NCI-H748 treated with DMSO at 0.1 percent for 48 hours (cell line): Measurements from ENCODE around the gene FBXO34.

Source experiments
- DNase-seq: peaks from one replicate; lab custom pipeline; 2025; lab: John Stamatoyannopoulos, UW

FBXO34 gene, protein sequence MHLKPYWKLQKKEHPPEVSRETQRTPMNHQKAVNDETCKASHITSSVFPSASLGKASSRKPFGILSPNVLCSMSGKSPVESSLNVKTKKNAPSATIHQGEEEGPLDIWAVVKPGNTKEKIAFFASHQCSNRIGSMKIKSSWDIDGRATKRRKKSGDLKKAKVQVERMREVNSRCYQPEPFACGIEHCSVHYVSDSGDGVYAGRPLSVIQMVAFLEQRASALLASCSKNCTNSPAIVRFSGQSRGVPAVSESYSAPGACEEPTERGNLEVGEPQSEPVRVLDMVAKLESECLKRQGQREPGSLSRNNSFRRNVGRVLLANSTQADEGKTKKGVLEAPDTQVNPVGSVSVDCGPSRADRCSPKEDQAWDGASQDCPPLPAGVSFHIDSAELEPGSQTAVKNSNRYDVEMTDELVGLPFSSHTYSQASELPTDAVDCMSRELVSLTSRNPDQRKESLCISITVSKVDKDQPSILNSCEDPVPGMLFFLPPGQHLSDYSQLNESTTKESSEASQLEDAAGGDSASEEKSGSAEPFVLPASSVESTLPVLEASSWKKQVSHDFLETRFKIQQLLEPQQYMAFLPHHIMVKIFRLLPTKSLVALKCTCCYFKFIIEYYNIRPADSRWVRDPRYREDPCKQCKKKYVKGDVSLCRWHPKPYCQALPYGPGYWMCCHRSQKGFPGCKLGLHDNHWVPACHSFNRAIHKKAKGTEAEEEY

DNA sequence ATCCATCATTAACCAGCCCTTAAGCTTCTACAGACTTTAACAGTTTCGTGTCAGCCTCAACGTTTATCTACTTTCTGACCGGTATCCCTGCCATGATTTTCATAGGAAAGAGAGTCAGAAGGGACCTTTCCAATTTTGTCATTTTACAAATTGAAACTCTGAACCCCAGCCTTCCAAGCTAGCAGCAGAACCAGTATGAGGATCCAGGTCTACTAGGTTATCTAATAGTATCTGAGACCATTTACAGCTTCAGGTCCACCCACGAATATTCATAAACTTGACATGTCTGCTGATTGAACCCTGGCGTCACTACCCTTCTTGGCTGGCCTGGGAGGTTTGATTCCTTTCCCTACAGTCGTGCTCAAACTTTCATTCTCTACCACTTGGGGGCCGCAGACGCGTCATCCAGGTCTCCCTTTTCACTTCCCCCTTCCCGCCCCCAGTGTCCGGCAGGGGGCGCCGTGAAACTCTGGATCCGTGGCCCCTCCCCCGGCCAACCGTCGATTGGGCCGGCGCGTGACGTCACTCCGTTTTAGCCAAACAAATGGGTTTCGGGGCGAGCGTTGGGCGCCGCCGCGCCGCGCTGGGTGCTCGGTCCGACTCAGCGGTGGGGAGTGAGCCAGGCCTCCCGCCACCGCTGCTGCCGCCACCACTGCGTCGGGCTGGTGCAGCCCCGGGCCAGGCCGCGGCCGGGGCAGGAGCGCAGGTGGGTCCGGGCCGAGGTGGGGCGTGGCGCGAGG lies at the start of gene FBXO34:
Gene FBXO34, plus strand, starts transcription at position 590 of the 740 bp plus-strand sequence. CDS start 78,970 bp downstream, outside the sequence.
- peak; percentile 94 for DNase-seq

DNA sequence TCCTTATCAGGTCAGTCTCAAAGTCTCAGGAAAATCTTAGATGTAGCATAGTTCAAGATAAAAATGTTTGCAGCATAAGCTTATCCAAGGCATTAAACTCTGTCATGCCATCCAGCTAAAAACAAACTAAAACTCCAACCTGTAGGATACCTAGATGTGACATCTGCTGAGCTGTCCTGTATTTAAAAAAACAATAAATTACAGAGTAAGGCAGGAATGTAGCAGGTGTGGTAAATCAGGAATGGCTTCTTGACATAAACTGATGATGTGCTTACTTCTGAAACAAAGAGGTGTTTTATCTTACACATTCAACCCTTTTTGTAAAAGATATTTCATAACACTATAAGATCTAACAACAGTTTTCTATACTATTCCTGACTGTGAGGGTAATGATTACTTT lies 49.3 kb upstream of the FBXO34 start:
- no peak for DNase-seq

DNA sequence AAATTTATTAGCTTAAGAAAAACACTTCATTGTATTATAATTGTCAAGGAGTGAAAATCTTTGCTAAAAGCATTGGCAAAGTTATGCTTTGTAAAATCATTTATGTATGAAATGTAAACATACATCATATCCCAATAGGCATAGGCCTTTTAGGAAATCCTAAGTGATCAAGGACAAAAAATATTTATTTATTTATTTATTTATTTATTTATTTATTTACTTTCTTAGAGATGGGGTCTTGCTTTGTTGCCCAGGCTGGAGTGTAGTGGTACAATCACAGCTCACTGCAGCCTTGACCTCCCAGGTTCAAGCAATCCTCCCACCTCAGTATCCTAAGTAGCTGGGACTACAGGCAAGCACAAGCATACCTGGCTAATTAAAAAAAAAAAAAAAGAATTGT lies 47.9 kb upstream of the FBXO34 start:
- no peak for DNase-seq

DNA sequence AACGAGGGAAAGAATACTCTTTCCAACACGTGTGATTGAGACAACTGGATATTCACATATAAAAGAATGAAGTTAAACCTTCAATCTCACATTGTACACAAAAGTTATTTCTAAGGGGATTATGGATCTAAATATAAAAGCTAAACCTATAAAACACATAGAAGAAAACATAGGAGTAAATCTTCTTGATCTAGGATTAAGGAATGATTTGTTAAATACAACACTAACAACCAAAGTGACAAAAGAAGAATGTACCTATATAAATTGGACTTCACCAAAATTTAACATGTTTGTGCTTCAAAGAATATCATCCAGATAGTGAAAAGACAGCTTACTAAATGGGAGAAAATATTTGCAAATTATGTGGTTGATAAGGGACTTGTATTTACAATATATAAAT lies 43.0 kb upstream of the FBXO34 start:
- no peak for DNase-seq

DNA sequence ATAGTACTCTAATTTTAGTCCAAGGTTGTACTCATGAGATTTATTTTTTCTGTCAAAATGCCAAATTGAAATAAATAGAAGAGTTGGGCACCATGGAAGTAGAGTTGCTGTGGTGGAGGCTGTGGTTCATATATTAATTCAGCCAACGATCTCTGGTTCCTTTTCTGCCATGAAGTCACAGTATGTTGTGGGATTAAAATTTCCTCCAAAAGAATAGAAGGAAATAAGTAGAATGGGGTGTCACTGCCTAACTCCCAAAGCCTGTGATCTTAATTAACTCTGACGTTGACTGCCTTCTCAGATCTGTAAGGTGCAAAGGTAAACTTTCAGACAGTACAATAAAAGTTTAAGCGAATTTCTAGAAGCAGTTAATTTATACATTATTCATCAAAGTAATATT lies 37.6 kb upstream of the FBXO34 start:
- DNase-seq = no peak

DNA sequence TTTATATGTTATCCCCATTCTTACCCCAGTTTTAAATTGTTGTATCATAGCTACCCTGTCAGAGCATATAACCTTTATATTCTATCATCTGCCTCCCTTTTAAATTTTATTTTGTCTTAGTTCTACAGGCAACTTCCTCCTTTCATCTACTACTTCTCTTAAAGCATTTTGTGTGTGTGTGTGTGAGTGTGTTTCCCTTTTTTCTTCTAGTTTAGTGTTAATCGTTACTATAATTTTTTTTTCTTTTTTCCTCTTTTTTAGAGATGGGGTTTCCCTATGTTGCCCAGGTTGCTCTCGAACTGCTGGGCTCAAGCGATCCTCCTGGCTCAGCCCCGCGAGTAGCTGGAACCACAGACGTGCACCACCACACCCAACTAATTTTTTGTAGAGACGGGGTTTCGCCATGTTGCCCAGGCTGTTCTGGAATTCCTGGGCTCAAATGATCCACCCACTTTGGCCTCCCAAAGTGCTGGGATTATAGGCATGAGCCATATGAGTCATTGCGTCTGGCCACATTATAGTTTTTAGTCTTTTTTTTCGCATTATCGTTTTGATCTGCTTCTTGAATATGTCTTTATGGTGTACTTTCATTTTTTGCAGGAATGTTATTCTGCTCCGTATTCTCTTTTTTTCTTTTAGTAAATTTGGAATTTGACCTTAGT lies 33.1 kb upstream of the FBXO34 start:
- DNase-seq = no peak

DNA sequence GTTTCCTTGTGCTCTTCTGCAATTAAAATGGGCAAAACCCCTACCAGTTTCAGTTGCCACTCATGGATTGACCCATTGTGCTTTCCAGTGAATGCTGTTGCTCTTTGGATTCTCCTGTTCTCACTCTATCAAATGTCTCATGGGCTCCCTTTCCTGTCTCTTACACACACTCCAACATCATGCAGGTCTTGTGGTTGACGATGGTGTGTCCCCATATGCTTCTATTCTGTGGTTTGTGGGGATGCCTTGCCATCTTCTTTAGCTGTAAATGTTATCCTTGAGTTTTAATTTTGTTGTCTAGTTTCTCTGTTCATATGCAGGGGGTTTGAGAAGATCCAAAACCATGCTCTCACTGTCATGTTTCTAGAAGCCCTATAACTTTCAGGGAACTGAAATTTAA lies 31.9 kb upstream of the FBXO34 start:
- no peak for DNase-seq

DNA sequence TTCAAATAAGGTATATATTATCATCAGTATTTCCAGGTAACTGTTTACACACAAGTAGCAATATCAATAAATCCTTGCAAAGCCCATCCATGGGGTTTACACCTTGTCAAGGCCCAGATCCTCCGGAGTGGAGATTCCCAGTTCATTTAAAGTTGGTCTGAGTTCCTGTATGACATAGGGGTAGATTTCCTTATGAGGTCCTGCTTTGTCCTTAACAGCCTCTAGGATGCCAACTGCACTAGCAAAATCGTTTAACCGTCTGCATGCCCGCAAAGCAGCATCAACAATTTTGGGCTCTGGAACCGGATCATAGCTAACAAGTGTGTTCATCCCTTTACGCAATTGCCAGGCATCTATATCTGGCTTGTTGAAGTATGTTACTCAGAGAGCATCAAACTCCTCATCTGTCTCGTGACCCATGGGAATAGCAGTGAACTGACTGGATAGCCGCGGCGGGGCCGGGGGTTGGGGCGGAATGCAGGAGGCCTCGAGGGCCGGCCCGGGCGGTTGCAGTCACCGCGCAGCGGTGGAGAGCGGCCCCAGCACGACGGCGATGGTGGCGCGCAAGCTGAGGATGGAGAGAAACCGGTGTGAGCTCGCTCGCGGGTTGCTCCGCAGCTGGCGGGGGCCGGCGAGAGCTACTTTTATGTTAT lies 30.6 kb upstream of the FBXO34 start:
- DNase-seq = no peak

DNA sequence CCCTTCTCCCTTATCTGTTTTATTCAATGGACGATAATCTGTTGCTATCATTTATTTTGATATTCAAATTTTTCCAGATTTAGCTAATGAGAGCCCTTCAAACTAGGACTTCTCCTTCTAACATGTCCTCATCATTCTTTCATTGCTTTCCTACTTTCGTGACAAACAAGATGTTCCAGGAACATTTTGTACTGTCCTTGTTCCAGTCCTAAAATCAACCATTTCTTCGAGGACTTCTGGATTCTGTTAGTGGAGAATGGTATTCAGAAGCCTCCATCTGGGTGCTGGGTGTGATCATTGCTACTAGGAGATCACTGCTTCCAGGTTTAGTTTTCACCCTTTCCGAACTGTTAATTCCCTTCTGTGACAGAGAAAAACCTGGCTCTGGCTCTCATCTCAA lies 29.5 kb upstream of the FBXO34 start:
- DNase-seq = no peak

DNA sequence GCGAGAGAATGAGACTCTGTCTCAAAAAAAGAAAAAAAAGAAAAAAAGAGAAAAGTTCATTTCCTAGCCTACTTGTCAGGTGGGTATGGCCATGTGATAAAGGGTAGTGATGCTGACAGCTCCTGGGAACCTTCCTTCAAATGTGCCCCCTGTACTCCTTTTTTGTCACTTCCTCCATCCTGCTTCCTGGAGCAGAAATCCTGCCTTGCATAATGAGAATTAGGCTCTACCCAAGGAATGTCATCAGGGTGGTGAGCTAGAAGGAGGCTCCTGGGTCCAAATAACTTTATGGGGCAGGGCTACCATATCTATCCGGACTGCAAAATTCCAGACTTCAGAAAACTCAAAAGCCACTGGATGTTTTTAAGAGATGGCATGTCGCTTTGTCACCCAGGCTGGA lies 27.8 kb upstream of the FBXO34 start:
- no peak for DNase-seq

DNA sequence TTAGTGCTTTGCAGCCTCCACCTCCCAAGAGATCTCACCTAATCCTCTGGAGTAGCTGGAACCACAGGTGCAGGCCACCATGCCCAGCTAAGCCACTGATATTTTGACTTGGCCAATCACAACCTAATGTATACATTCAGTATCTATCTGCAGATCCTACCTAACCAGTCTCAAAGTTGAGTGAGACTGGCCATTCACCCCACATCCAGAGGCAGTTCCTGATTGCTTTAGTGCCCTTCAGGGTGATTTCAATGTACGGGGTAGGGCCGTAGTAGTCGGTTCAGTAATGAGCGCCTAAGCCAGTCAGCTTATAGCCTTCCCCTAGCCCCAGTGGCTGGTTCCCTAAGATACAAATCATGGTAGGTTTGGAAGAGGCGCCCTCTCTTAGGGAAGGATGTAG lies 27.4 kb upstream of the FBXO34 start:
- DNase-seq = no peak

DNA sequence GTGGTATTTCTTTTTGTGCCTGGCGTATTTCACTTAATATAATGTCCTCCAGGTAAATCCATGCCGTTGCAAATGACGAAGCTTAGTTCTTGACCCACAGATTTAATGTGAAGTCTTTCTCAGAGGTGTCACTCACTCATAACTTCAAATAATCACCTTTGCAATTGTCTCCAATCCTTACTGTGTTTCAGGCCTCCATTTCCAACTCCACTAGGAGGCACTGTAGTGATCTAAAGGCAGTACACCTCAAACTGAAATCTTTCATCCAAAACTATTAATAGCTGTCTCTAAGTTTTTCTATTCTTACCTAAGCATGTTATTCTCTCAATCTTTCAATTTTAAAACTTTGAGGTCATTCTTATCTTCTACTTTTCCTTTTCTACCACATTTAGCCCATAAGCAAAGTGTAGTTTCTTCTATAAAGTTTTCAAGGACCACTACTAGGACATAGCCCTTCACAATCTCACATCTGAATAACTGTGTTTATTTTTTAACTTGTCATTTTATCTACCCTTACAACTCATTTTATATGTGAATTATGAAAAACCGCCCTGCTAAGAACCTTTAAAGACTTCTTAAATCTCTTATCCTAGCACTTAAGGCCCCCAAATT lies 25.5 kb upstream of the FBXO34 start:
- DNase-seq = no peak

DNA sequence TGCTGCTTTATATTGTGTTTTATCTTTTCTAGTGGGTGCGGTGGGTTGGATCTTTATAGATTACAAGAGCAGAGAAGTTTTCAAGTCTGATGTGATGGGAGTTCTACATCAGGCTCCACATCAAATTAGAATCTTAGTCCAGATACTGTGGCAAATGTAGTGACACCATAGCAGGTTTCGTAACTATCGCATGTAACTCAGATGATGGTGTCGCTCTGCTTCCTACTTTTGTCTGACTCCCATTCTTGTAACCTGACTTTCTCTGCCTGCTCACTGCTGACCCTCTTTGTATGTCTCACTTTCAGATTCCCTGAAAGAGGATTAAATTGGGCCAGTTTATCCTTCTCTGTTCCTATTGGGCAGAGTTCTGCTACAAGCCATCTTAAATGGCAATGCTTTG lies 22.8 kb upstream of the FBXO34 start:
- DNase-seq = no peak

DNA sequence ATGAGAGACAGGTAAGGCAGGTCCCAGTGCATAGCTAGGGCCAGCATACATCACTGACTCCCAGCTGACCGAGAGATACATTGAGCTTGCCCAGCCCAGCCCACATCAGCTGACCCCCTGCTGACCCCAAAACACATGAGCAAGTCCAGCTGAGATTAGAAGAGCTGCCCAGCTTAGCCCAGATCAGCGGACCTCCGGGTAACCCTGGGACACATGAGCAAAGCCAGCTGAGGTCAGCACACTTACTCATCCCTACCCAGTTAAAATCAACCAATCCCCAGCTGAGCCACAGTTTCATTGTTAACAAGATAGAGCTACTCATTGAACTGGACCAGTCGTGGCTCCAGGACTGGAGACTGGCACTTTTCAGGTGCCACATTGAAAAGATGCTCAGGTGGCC lies 21.8 kb upstream of the FBXO34 start:
- DNase-seq = no peak

DNA sequence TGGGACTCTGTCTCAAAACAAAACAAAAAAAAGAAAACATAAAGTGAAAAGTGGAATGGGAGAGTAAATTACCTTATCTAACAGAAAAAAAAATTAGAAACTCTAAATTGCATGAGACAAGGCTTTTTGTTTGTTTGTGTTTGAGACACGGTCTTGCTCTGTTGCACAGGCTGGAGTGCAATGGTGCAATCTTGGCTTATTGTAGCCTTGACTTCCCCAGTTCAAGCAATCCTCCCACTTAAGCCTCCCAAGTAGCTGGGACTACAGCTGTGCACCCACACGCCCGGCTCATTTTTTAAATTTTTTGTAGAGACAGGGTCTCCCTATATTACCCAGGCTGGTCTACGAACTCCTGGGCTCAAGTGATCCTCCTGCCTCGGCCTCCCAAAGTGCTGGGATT lies 17.9 kb upstream of the FBXO34 start:
- no peak for DNase-seq

DNA sequence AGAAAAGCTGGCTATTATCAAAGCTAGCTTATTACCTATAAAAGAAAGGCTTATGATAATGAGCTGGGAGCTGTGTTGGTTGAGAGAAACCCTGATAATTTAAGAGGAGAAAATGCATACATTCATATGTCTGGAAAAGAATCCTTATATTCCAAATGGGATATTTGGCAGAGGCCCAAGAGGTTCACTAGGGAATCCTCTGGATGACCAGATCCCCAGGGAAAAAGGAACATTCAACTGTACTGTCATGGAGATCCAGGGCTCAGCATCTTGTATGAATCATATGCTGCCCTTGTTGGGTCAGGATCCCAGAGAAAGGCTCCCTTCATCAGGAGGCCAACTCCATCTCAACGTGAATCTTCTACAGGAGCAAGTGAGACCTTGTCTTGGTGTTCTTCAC lies 16.6 kb upstream of the FBXO34 start:
- no peak for DNase-seq

DNA sequence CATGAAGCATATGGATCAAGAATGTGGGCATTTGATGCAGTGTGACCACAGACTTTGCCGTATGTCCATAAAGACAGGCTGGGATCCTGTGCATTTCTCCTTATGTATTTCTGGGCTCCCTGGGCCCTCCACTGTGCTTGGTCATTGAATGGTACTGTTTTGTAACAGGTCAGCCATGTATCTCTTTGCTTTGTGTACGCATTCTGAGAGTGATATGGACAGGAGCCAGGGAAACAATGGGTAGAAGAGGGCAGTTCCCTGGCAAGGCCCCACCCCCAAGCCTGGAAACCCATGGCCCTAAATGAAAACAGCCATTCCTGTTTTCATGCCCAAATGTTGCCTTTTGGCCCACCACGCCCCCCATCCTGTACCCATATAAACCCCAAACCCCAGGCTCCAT lies 15.2 kb upstream of the FBXO34 start:
- no peak for DNase-seq

DNA sequence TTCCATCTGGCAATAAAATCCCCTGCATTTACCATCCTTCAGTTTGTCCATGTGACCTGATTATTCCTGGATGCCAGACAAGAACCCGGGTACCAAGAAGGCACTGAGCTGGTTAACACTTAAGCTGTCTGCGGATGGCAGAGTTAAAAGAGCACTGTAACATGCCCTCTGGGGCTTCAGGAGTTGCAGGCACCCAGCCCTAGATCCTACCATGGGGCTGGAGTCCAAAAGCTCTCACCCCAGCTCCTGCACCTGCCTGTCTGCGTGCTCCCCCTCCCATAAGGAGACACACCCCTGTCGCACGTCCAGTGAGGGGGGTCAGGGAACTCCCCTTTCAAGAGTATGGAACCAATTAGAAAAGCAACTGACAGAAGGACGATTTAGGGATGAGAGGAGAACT lies 14.6 kb upstream of the FBXO34 start:
- no peak for DNase-seq

DNA sequence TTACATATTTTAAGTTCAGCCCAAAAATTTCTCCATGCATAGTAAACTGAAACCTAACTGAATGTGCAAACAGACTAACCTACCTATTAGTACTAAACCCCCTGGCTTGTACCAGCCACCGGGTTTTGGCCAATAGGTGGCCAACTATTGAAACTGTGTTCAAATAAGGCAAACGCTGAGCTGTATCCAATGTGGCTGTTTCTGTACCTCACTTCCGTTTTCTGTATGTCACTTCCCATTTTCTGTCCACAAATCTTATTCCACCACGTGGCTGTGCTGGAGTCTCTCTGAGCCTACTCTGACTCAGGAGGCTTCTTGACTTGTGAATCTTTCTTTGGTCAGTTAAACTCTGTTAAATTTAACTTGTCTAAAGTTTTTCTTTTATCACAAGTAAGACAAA lies 6.0 kb upstream of the FBXO34 start:
- DNase-seq = no peak

DNA sequence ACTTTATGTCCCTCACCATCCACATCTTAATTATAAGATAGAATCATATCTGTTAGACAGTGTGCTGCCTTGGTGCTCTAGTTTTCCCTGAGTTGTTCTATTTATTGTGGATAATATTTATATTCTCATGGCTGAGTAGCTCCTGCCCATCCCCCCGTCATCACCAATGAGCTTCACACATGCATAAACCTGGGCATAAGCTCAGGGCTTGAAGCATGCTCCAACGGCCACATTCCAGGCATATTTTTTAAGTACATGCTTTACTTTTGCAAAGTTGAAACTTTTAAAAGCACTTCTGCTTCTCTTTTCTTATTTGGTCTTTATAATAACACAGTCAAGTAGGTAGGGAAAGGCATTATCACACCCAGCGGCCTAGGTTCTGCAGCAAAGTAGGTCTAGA lies 3.4 kb upstream of the FBXO34 start:
- no peak for DNase-seq

DNA sequence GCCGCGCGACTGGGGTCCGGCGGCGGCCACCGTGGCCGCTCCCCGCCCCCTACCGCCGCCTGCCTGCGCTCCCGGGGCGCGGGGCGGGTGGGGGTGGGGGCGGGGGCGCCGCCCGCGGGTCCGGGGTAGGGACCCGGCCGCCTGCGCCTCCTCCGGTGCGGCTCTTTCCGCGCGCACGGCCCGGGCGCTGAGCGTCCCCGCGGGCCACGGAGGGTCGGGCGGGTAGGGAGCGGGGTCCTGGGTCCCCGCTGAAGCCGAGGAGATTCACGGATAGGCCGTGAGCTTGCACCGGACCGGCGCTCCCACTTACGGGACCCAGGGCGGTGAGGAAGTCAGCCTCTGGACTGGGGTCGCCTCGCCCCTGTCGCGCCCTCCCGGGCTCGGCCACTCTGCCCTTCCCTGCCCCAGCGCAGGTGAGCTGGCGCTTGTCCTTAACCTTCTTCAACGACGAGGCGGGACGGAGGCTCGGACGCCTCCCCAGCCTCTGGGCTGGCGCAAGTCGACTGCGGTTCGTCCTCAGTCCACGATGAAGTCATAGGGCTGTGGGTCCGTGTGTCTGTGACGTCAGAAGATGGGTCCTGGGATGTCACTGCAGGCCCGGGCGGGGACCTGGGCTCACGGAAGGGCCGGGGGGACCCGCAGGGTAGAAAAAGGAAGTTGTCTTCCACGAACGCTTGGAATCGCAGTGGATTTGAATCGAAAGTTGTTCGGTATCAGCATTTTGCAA lies 514 bp downstream of the FBXO34 start:
- DNase-seq = peak; percentile 53
